GM12875 (cell line): ENCODE measurements around the gene GALNT18.

Source experiments
- H3K4me3 ChIP-seq: one replicate; pipeline ENCODE4 v1.5.1; 2011; ENCODE audit warnings: low read depth, low read length, control low read depth
- TF ChIP-seq, protein P1 (sequence below): IDR thresholded peaks from 2 replicates; pipeline ENCODE4 v1.5.1; 2011; ENCODE audit warnings: low read depth, mild to moderate bottlenecking, control low read depth, inconsistent platforms, low read length, moderate library complexity, borderline replicate concordance; ENCODE audit not compliant: insufficient read depth

Gene GALNT18

DNA sequence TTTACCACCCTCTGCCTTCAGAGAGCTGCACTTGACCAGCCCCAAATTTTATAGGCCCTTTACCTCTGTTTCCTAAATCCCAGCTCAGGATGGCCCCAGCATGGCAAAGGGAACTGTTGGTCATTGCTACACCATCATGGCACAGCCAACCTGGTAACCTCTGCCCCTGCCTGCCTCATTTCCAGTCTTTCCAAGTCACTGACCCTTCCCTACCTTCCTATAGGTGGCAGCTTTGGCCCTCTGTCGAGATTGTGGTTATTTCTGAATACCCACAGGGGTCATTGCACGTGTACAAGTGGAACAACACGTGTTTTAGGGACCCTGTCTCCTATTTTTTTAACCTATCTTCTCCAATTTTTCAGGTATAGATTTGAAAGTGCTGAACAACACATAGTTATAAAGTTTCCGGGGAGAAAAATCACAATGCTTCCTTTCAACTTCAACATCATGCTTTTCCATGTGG is 2.8 kb downstream of the GALNT18 start:
- no peak overlapping the region for H3K4me3 ChIP-seq
- TF ChIP-seq, protein P1, sequence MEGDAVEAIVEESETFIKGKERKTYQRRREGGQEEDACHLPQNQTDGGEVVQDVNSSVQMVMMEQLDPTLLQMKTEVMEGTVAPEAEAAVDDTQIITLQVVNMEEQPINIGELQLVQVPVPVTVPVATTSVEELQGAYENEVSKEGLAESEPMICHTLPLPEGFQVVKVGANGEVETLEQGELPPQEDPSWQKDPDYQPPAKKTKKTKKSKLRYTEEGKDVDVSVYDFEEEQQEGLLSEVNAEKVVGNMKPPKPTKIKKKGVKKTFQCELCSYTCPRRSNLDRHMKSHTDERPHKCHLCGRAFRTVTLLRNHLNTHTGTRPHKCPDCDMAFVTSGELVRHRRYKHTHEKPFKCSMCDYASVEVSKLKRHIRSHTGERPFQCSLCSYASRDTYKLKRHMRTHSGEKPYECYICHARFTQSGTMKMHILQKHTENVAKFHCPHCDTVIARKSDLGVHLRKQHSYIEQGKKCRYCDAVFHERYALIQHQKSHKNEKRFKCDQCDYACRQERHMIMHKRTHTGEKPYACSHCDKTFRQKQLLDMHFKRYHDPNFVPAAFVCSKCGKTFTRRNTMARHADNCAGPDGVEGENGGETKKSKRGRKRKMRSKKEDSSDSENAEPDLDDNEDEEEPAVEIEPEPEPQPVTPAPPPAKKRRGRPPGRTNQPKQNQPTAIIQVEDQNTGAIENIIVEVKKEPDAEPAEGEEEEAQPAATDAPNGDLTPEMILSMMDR, result no peak; the same call in 1 of the 2 replicates

- TF ChIP-seq, protein P1, result no peak
- H3K4me3 ChIP-seq, result no peak overlapping the region
These were observed 6.7 kb downstream of the GALNT18 start for GRCh38 chr11:11615086-11615485.

DNA sequence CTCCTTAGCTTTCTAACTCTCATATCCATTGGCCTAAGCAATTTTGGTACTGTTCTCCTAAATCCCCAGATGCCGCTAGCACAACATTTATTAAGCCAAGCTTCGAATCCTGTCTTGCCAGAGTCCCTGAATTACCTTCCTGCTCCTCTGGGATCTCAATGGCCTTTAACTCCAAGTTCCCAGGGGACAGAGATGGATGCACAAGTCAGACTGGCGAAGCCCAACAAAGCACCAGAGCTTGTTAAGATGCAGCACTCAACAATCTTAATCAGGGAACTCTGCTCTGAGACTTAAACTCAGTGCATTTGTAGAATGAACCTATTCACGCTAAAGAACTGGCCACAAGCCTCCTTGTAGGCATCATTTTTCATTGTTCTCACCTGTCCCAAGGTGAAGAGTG is 9.4 kb downstream of the GALNT18 start:
- no peak overlapping the region for H3K4me3 ChIP-seq
- TF ChIP-seq, protein P1, result no peak

GRCh38 chr11:11611381-11611780 is 10.4 kb downstream of the GALNT18 start:
- TF ChIP-seq, protein P1, result no peak
- H3K4me3 ChIP-seq, result no peak overlapping the region

- H3K4me3 ChIP-seq, result no peak overlapping the region
- TF ChIP-seq, protein P1, result no peak
These were observed 13.0 kb downstream of the GALNT18 start for GRCh38 chr11:11608783-11609232.

DNA sequence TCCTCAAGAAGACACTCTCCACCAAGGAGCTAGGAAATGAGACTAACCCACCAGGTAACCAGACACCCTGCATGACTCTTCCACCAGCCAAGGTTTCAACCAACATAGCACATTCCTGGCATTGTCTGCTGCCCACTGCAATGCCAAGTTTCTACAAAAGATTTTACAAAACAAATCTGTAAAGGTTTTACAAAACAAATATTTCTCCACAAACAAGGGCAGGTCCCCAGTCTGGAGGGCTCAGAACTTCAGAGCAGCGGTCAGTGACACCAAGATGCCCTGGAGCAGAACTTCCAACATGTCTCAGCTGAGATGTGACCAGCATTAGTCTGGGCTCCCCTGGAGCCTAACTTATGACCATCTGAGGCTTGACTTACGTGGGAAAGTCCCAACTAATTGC is 14.0 kb downstream of the GALNT18 start:
- no peak overlapping the region for H3K4me3 ChIP-seq
- TF ChIP-seq, protein P1, result no peak

DNA sequence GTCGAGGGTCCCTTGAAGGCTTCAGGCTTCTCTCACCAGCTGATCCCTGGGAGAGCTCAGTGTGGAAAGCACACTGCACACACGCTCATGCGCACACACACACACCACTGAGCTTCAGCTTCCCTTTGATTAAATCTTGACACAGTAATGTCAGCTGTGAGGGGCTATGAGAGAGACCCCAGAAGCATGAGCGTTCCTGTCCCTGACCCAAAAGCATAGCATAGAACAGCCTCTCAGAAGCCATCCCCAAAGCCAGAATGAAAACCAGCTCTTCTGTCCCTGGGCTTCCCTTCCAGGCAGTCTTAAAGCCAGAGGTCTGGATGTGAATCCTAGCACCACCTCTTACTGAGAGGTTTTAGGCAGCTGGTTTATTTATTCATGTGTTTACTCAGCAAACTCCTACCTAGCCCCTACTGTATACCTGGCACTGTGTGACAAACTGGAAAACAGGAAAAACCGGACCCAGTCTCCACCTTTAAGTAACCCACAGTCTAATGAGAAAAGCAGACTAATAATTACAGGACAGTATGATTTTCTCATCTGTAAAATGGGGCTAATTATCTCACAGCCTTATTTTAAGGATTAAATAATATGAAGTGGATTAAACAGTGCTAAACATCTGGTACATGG is 15.9 kb downstream of the GALNT18 start:
- no peak overlapping the region for H3K4me3 ChIP-seq
- TF ChIP-seq, protein P1, result no peak
